RWPE2 (cell line): ENCODE data around the gene ELP4.
"Not testable (repeated sequence)": the region's sequence is repeated elsewhere in the genome, so short reads cannot be mapped to it uniquely, and the experiment has no call there.

Source experiments
- ATAC-seq: fragments of 200-7000 bp; cut with Tn5 transposase; 3 replicates; pipeline ENCODE4 v1.9.1; 2021; ENCODE audit warnings: low read depth
- DNase-seq: peaks from one replicate; pipeline ENCODE4 v3.0.0-alpha.2; 2020; ENCODE audit warnings: low spot score
- H3K27ac ChIP-seq: fragments of 450-650 bp; 2 replicates; pipeline ENCODE4 v1.5.1; 2017; ENCODE audit warnings: mild to moderate bottlenecking; ENCODE audit not compliant: poor library complexity, severe bottlenecking
- H3K27me3 ChIP-seq: fragments of 250-450 bp; sonication (Bioruptor Pico); 2 replicates; pipeline ENCODE4 v1.5.1; 2021; ENCODE audit warnings: mild to moderate bottlenecking, moderate library complexity; ENCODE audit not compliant: insufficient read depth, poor library complexity, severe bottlenecking
- H3K36me3 ChIP-seq: fragments of 250-450 bp; sonication (Bioruptor Pico); 2 replicates; pipeline ENCODE4 v1.5.1; 2020; ENCODE audit warnings: low read depth, mild to moderate bottlenecking, moderate library complexity
- H3K4me1 ChIP-seq: fragments of 250-450 bp; sonication (Bioruptor Pico); 2 replicates; pipeline ENCODE4 v1.5.1; 2021; ENCODE audit warnings: mild to moderate bottlenecking, moderate library complexity; ENCODE audit not compliant: insufficient read depth, poor library complexity, severe bottlenecking
- H3K4me3 ChIP-seq: fragments of 250-450 bp; sonication (Bioruptor Pico); 2 replicates; pipeline ENCODE4 v1.5.1; 2021; ENCODE audit warnings: mild to moderate bottlenecking, moderate library complexity; ENCODE audit not compliant: severe bottlenecking
- H3K9me3 ChIP-seq: fragments of 250-450 bp; sonication (Bioruptor Pico); 2 replicates; pipeline ENCODE4 v1.5.1; 2021; ENCODE audit warnings: mild to moderate bottlenecking, moderate library complexity; ENCODE audit not compliant: severe bottlenecking
- CTCF ChIP-seq: fragments of 450-650 bp; IDR thresholded peaks from one replicate; pipeline ENCODE4 v1.5.1; 2017; ENCODE audit warnings: mild to moderate bottlenecking, moderate library complexity; ENCODE audit not compliant: poor library complexity, severe bottlenecking

ELP4 gene

GRCh38 chr11:31560842-31561476 is 51.4 kb downstream of the ELP4 start:
- no peak; the same call in 2 of the 3 replicates for ATAC-seq

GRCh38 chr11:31564517-31564916 is 55.0 kb downstream of the ELP4 start:
- DNase-seq, H3K4me3 ChIP-seq, ATAC-seq, H3K36me3 ChIP-seq, H3K27ac ChIP-seq, H3K9me3 ChIP-seq, H3K4me1 ChIP-seq, H3K27me3 ChIP-seq: not testable (repeated sequence)

More at GRCh38 chr11:31560842-31561476, 51.4 kb downstream of the ELP4 start:
- no peaks in the 10 kb centered on the region for H3K4me1 ChIP-seq
- peaks cover 4% of the 10 kb centered on the region for H3K9me3 ChIP-seq
- H3K4me3 ChIP-seq, result no peak overlapping the region
- H3K27ac ChIP-seq, result no peak overlapping the region
- H3K36me3 ChIP-seq, result no peaks in the 10 kb centered on the region
- no peak for TF ChIP-seq CTCF
- no peak for DNase-seq
- no peaks in the 10 kb centered on the region for H3K27me3 ChIP-seq

GRCh38 chr11:31574133-31574532 is 64.6 kb downstream of the ELP4 start:
- not testable (repeated sequence) for H3K27ac ChIP-seq, H3K4me3 ChIP-seq, H3K27me3 ChIP-seq, H3K36me3 ChIP-seq, H3K4me1 ChIP-seq, DNase-seq, ATAC-seq, H3K9me3 ChIP-seq

GRCh38 chr11:31575764-31576163 is 66.2 kb downstream of the ELP4 start:
- H3K27ac ChIP-seq, H3K27me3 ChIP-seq, DNase-seq, H3K4me3 ChIP-seq, ATAC-seq, H3K4me1 ChIP-seq, H3K36me3 ChIP-seq, H3K9me3 ChIP-seq: not testable (repeated sequence)

GRCh38 chr11:31579412-31579811 is 69.8 kb downstream of the ELP4 start:
- not testable (repeated sequence) for H3K9me3 ChIP-seq, H3K27me3 ChIP-seq, DNase-seq, H3K27ac ChIP-seq, ATAC-seq, H3K4me1 ChIP-seq, H3K4me3 ChIP-seq, H3K36me3 ChIP-seq

- Histone ChIP-seq H3K36me3 (no peaks in the 10 kb centered on the region), H3K4me1 (no peaks in the 10 kb centered on the region), H3K27ac (no peak overlapping the region), H3K9me3 (no peaks in the 10 kb centered on the region), H3K4me3 (no peak overlapping the region), H3K27me3 (no peaks in the 10 kb centered on the region)
- no peak for TF ChIP-seq CTCF
- no peak for ATAC-seq
- DNase-seq, result no peak
These were observed 73.1 kb downstream of the ELP4 start for GRCh38 chr11:31582697-31583096.

- Histone ChIP-seq H3K4me3 (no peak overlapping the region), H3K4me1 (no peaks in the 10 kb centered on the region), H3K36me3 (no peaks in the 10 kb centered on the region; the same call in 1 of the 2 replicates), H3K27me3 (no peaks in the 10 kb centered on the region), H3K9me3 (no peaks in the 10 kb centered on the region), H3K27ac (no peak overlapping the region)
- no peak for TF ChIP-seq CTCF
- DNase-seq, result no peak
- no peak for ATAC-seq
These were observed 88.9 kb downstream of the ELP4 start for GRCh38 chr11:31598454-31598853.
